HG03025 (cell line): ENCODE measurements around the gene MTHFD1L.
A peak's percentile ranks its signal among the peaks of the same experiment; 100 is the strongest.
"Not testable (repeated sequence)": the region's sequence is repeated elsewhere in the genome, so short reads cannot be mapped to it uniquely, and the experiment has no call there.

Source experiments
- ATAC-seq: cut with Tn5 transposase; IDR thresholded peaks from one replicate; pipeline ENCODE4 v1.9.1; 2021; ENCODE audit warnings: mild to moderate bottlenecking, moderate library complexity; ENCODE audit not compliant: unreplicated experiment, low FRiP score

MTHFD1L gene

GRCh38 chr6:150865406-150866146 lies at the start of gene MTHFD1L:
Gene MTHFD1L, plus strand, starts transcription at chr6:150865702. Its CDS starts 121 bp downstream, at chr6:150865823.
- ATAC-seq = peak; percentile 76

- not testable (repeated sequence) for ATAC-seq
Measured at GRCh38 chr6:150816554-150816953, 48.9 kb upstream of the MTHFD1L start.

- no peak for ATAC-seq
Measured at GRCh38 chr6:150822932-150823331, 42.6 kb upstream of the MTHFD1L start.

- no peak for ATAC-seq
Measured at GRCh38 chr6:150826788-150827187, 38.7 kb upstream of the MTHFD1L start.

- not testable (repeated sequence) for ATAC-seq
Measured at GRCh38 chr6:150828107-150828506, 37.4 kb upstream of the MTHFD1L start.

GRCh38 chr6:150830439-150831165 lies 34.9 kb upstream of the MTHFD1L start:
- ATAC-seq = no peak

- no peak for ATAC-seq
Measured at GRCh38 chr6:150831577-150831976, 33.9 kb upstream of the MTHFD1L start.

- ATAC-seq = no peak
Measured at GRCh38 chr6:150835620-150836019, 29.9 kb upstream of the MTHFD1L start.

- no peak for ATAC-seq
Measured at GRCh38 chr6:150840185-150840584, 25.3 kb upstream of the MTHFD1L start.

- ATAC-seq = no peak
Measured at GRCh38 chr6:150841189-150841588, 24.3 kb upstream of the MTHFD1L start.

- no peak for ATAC-seq
Measured at GRCh38 chr6:150841697-150842096, 23.8 kb upstream of the MTHFD1L start.

GRCh38 chr6:150844371-150844770 lies 21.1 kb upstream of the MTHFD1L start:
- no peak for ATAC-seq

- ATAC-seq = no peak
Measured at GRCh38 chr6:150846641-150847040, 18.9 kb upstream of the MTHFD1L start.

GRCh38 chr6:150848400-150848799 lies 17.1 kb upstream of the MTHFD1L start:
- ATAC-seq = no peak

GRCh38 chr6:150854392-150854791 lies 11.1 kb upstream of the MTHFD1L start:
- ATAC-seq = not testable (repeated sequence)

- not testable (repeated sequence) for ATAC-seq
Measured at GRCh38 chr6:150855171-150855570, 10.3 kb upstream of the MTHFD1L start.

GRCh38 chr6:150857062-150857944 lies 8.2 kb upstream of the MTHFD1L start:
- ATAC-seq = no peak

GRCh38 chr6:150857945-150858308 lies 7.6 kb upstream of the MTHFD1L start:
- ATAC-seq = no peak

- not testable (repeated sequence) for ATAC-seq
Measured at GRCh38 chr6:150861448-150862168, 3.9 kb upstream of the MTHFD1L start.

GRCh38 chr6:150863213-150863928 lies 2.1 kb upstream of the MTHFD1L start:
- no peak for ATAC-seq
